Measurements from ENCODE around the gene FHDC1. TPM values are rescaled to one million over a fixed set of nuclear protein-coding genes. Genes with fewer than 3 reads are reported as not detected.

FHDC1 gene
- total and polyA plus RNA-seq, 9 donors = 0.30 to 4.0 (median 0.91) TPM

- TF ChIP-seq POLR2A (IDR thresholded peaks at IDR 0.05) (no peak), CTCF (IDR thresholded peaks at IDR 0.05) (no peak)
- intact Hi-C loops (cut with DNase I) = no loop called here
- Histone ChIP-seq H3K9me3 (no peaks in the 10 kb centered on the region), H3K4me3 (no peak overlapping the region), H3K27me3 (no peaks in the 10 kb centered on the region), H3K36me3 (no peaks in the 10 kb centered on the region), H3K4me1 (ENCODE audit: insufficient read depth) (no peaks in the 10 kb centered on the region), H3K27ac (no peak overlapping the region)
- 90 to 98% (median 90%) methylated on average over 3 of the region's 3 CpGs for WGBS, 3 donors
- DNase-seq = no peak
These were observed 34.9 kb downstream of the FHDC1 start for GRCh38 chr4:152971053-152971452.

GRCh38 chr4:152972821-152973628 is 36.9 kb downstream of the FHDC1 start:
- intact Hi-C loops (cut with DNase I) = no loop called here
- 25 to 34% (median 32%) methylated on average over 12 of the region's 12 CpGs for WGBS, 3 donors
- Histone ChIP-seq H3K36me3 (no peaks in the 10 kb centered on the region), H3K27me3 (no peaks in the 10 kb centered on the region), H3K27ac (no peak overlapping the region), H3K4me1 (ENCODE audit: insufficient read depth) (no peaks in the 10 kb centered on the region), H3K4me3 (no peak overlapping the region), H3K9me3 (no peaks in the 10 kb centered on the region)
- DNase-seq = peak in 2 of 5 donors; percentile 52 to 68
- TF ChIP-seq POLR2A (IDR thresholded peaks at IDR 0.05) = no peak

GRCh38 chr4:152973629-152974467 is 37.7 kb downstream of the FHDC1 start:
- no peak overlapping the region for H3K27ac ChIP-seq
- intact Hi-C loops (cut with DNase I) = no loop called here
- H3K4me3 ChIP-seq = no peak overlapping the region
- H3K4me1 ChIP-seq (ENCODE audit: insufficient read depth) = no peaks in the 10 kb centered on the region
- H3K27me3 ChIP-seq = no peaks in the 10 kb centered on the region
- TF ChIP-seq CTCF (IDR thresholded peaks at IDR 0.05) = no peak
- TF ChIP-seq POLR2A (IDR thresholded peaks at IDR 0.05) = no peak
- TF ChIP-seq EP300 (IDR thresholded peaks at IDR 0.05) = no peak
- no peaks in the 10 kb centered on the region for H3K9me3 ChIP-seq
- no peaks in the 10 kb centered on the region for H3K36me3 ChIP-seq
- DNase-seq = no peak
- 57 to 63% (median 63%) methylated on average over 9 of the region's 9 CpGs for WGBS, 3 donors

- Histone ChIP-seq H3K4me1 (ENCODE audit: insufficient read depth) (no peaks in the 10 kb centered on the region), H3K27ac (no peak overlapping the region), H3K36me3 (no peaks in the 10 kb centered on the region), H3K9me3 (no peaks in the 10 kb centered on the region), H3K27me3 (no peaks in the 10 kb centered on the region), H3K4me3 (no peak overlapping the region)
- intact Hi-C loops (cut with DNase I) = no loop called here
- TF ChIP-seq POLR2A (IDR thresholded peaks at IDR 0.05) = no peak
- no peak for TF ChIP-seq EP300 (IDR thresholded peaks at IDR 0.05)
- no peak for TF ChIP-seq CTCF (IDR thresholded peaks at IDR 0.05)
- WGBS, 3 donors = 94 to 96% (median 96%) methylated on average over 24 to 28 of the region's 28 CpGs
- DNase-seq = no peak
These were observed 38.6 kb downstream of the FHDC1 start for GRCh38 chr4:152974468-152975379.
